NCI-H2029 (cell line): ENCODE measurements around the gene TRIOBP.
A peak's percentile ranks its signal among the peaks of the same experiment; 100 is the strongest.

ENCODE experiments used
- DNase-seq: peaks from one replicate; lab custom pipeline; 2025; lab: John Stamatoyannopoulos, UW

TRIOBP gene

DNA sequence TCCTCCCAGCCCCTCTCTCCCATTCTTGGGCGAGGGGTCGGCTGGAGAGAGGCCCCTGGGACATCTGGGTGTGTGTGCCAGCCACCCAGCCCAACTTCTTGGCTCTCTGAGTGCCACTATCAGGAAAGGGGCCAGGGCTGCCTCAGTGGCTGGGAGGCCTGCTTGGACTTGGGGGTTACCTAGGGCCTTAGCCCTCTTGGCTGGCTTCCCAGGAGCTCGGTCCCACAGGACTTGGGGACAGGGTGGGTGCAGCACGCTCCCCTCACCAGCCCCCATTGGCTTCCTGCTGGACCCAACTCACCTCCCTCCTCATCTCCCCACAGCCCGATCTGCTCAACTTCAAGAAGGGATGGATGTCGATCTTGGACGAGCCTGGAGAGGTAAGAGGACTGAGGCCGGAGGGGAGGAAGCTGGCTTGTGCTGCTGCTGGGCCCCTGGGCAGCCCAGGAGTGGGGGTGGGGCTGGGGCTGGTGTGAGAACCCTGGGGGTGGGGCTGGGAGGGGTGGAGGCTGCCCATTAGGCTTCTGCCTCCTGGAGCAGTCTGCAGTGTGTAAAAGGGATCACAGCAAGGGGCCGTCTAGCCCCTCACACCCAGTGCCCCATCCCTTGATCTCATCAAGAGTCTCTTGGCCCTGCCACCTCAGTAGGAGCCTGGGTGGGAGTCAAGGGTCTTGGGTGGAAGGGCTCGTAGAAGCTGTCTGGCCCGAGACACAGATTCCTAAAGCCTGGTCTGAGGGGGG lies 54.8 kb downstream of the TRIOBP start:
- no peak for DNase-seq

DNA sequence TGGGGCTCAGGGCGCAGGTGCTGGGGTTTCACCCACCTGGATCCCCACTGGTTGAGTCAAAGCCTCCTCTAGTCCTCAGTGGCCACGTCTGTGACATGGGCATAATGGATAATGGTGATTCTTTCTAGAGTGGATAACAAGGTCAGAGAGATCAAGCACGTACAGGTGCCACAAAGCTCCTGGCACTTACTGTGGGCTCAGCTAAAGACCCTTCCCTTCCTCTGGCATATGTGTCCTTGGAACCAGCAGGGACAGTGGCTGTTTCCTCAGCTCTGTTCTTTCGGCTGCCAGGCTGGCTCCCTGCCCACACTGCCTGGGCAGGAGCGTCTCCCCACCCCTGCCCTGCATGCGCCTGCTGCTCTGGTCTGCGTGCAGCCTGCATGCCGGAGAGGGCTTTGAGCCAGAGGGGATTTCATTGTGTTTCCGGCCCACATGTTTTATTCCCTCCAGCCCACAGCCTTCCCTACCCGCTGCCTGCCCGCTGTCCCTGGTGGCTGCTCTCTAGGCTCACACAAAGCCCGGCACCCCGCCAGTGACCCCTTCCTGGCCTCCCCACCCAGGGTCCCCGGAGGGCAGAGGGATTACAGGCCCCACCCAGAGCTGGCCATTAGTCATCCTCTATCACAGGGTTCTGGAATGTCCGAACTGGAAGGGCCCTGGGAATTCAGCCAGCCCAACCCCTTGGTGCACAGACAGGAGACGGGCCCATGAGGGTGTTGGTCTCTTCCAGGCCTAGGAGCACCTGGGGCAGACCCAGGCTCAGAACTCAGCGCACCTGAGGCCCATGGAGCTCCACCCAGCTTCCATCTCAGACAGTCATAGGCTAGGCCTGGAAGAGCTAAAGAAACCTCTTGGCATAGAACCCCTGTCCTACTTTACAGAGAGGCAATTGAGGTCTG lies 55.6 kb downstream of the TRIOBP start:
- DNase-seq, result peak; percentile 81

DNA sequence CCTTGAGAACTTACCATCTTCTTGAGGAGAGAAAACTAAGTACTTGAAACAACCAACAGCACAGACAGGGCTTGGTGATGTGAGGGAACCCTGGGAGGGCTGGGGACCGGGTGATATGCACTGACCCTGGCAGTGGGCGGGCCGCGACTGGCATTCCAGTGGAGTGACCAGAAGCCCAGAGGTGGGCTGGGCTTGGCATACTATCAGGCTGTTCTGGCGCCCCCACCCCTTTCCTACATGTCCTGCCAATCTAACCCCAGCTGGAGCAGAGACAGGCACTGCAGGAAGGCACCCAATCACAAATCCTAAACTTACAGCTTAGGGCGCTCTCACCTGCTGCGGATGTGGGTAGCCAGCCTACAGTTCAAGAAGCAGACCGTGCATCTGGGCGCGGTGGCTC lies 56.9 kb downstream of the TRIOBP start:
- no peak for DNase-seq

DNA sequence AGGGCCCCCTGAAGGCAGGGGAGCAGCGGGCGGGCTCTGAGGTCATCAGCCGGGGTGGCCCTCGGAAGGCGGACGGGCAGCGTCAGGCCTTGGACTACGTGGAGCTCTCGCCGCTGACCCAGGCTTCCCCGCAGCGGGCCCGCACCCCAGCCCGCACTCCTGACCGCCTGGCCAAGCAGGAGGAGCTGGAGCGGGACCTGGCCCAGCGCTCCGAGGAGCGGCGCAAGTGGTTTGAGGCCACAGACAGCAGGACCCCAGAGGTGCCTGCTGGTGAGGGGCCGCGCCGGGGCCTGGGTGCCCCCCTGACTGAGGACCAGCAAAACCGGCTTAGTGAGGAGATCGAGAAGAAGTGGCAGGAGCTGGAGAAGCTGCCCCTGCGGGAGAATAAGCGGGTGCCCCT lies 60.8 kb downstream of the TRIOBP start:
- DNase-seq, result no peak

DNA sequence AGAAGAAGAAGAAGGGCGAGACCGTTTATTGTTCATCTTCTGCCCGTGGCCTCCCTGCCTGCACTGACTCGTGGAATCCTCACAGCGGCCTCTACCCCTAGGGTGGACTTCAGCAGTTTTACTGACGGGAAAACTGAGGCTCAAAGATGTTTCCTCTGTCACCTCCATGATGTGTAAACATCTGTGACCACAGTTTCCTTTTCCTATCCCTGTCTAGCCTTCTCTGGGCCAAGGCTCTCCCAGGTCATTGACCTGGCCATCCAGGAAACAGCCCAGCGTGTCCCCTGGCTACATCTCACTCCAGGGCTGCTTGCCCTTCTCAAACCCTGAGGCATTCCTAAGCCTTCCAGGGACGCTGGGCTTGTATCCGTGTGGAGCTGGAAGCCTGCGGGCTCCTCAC lies 61.8 kb downstream of the TRIOBP start:
- no peak for DNase-seq

DNA sequence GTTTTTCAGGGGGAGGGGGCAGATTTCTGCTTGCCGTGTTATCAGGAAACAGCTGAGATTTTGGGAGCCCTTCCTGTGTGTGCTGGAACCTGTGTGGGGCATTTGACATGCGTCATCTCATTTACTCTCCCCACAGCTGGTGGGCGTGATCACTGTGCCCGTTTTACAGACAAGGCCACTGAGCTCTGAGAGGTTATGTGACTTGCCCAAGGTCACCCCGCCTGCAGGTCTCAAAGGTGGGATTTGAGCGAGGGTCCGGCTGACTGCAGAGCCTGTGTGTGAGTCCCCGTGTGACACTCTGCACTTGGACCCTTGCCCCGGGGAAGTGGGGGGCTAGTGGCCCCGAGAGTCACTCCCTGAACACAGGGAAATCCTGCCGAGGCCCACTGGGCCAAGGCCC lies 62.4 kb downstream of the TRIOBP start:
- DNase-seq, result no peak

DNA sequence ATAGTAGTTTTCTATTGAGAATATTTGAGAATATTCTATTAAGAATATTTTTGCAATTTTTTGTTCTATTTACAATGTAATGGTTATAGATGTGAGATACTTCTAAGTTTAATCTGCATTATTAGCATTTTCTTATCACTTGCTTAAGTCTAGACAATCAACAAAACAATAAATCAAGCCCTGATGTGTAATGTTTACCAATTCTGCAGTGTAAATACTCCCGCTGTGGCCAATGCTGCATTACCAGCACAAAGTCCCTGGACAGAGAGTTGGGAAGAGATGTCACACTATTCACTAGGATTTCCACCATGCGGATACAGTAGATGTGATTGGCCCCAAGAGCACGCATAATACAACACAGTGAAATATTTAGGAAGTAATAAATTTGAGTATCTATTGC lies 63.3 kb downstream of the TRIOBP start:
- no peak for DNase-seq

DNA sequence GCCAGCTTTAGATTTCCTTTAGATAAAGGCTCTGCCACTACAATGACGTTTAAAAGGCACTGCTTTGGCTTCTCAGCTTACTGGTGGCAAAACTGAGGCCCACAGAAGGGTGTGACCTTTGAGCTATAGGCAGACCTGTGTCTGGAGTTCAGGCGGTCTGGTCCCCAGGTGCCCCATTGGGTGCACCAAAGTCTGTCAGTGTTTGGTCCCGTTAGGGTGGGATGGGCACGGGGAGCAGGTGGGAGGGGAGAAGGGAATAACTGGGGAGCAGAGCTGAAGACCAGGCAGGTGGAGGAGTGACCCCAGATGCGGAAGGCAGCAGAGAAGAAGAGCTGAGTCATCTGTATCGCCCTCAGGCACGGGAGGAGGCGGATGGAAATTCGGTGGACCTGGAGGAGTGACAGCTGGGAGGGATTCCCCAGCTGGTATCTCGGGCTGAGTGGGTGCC lies 65.6 kb downstream of the TRIOBP start:
- no peak for DNase-seq

DNA sequence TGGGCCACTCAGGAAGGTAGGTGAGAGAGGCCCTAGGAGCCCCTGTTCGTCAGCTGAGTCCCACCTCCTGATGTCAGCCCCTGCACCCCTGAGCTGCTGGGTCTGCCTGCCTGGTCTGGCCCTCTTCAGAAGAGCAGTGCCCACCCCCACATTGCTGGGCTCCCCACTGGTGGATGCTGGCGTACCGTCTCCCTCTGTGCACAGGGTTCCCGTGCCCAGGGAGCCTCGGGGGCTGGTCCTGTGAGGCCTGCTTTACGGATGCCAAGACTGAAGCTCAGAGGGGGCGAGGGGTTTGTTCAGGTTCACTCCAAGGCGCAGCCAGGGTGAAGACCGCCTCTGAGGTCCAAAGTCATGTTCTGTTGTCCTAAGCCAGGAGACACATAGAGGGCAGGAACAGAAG lies 66.2 kb downstream of the TRIOBP start:
- no peak for DNase-seq

DNA sequence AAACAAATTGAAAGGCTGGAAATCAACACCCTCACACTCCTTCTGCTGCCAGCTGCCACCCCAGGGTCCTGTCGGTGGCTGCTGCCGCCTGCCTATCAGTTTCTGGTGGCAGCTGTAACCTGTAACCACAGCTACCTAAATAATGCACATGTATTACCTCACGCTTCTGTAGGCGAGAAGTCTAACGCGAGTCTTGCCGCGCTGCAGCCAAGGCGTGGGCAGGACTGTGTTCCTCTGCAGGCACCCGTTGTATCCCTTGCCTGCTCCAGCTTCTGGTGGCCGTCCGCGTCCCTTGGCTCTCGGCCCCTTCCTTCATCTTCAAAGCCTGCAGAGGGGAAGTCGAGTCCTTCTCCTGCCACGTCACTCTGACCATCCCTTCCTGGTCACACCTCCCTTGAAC lies 66.8 kb downstream of the TRIOBP start:
- no peak for DNase-seq

DNA sequence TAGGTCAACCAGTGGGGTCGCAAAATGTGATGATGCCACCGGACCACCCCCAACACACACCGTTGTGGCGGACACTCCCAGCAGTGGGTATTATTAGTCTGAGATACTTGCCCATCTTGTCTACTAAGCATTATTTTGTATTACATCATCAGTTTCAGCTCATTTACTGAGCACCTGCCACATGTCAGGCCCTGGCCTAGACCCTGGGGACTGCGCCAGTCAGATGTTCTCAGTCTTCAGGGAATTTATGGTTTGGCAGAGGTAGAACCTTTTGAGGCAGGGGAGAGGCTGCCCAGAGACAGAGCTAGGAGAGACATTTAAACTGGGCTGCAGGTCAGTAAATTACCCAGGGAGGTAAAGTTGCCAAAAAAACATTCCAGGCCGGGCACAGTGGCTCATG lies 67.8 kb downstream of the TRIOBP start:
- DNase-seq, result no peak

DNA sequence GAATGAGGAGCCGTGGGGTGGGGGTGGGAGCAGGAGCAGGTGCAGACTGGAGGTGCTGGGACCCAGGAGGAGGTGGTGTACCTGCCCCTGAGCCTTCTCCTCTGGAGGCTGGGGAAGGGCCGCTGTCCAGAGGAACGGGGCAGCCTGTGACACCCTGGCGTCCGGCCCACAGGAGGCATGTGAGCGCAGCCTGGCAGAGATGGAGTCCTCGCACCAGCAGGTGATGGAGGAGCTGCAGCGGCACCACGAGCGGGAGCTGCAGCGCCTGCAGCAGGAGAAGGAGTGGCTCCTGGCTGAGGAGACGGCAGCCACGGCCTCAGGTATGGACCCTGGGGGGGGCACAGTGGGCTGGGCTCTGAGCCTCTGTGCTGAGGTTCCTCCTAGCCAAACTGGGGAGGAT lies 68.7 kb downstream of the TRIOBP start:
- no peak for DNase-seq

DNA sequence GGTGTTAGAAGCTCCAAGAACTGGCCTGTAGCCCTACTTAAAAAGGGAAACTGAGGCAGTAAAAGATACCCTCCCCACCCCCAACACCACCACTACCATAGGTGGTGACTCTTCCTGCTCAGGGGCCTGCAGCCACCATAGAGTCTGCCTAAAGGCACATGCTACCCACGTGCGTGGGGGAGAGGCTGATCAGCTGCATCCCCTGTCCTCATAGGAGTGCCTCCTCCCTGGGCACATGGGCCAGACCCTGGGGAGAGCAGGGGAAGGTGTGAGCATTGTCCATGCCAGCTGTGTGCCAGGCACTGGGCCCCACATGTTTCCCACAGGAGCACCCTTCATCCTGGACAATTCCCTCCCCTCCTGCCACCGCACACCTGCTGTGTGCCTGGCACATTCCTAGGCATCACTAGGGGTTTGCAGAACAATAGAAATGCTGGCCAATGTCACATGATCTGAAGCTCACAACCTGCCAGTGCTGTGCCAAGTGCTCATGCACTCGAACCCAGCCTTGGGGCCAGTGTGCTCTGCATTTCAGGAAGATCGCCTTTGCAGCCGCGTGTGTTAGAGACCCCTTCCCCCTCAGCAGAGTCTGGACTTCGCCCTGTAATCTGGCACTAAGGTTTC lies 69.2 kb downstream of the TRIOBP start:
- DNase-seq, result no peak

DNA sequence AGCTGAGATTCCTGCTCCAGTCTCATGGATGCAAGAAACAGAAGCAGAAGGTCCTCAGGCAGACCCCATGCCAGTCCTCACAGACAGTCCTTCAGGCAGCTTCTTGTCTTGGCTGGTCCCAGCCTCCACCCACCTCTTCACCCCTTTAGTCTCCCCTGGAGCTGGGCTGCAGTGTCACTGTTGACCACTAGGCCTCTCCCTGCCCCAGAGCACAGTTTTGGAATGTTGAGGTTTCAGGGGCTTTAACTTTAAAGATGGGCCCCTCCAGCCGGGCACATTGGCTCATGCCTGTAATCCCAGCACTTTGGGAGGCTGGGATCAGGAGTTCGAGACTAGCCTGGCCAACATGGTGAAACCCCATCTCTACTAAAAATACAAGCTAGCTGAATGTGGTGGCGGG lies 71.4 kb downstream of the TRIOBP start:
- no peak for DNase-seq

DNA sequence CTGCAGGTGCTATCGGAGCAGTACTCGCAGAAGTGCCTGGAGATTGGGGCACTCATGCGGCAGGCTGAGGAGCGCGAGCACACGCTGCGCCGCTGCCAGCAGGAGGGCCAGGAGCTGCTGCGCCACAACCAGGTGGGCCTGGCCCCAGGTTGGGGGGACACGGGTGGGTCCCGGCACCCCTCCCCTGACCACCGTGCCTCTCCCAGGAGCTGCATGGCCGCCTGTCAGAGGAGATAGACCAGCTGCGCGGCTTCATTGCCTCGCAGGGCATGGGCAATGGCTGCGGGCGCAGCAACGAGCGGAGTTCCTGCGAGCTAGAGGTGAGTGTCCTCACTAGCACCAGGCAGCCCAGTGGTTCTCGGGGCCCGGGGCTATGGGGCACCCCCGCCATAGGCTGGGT lies 72.2 kb downstream of the TRIOBP start:
- no peak for DNase-seq

DNA sequence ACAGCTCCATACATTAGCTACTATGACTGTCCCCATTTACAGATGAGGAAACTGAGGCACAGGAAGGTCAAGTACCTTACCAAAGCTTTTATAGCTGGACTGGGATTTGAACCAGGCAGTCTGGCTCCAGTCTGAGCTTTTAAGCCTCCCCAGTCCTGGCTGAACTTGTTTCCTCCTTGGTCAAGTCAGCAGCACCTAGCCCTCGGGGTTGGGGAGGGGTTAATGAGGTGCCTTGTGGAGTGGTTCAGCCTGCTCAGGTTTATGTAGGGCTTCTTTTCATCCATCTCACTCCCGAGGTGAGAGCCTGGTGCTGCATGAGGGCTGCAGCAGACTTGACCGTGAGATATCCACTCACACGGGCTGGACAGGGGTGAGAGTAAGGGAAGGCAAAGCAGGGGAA lies 74.2 kb downstream of the TRIOBP start:
- DNase-seq, result no peak

DNA sequence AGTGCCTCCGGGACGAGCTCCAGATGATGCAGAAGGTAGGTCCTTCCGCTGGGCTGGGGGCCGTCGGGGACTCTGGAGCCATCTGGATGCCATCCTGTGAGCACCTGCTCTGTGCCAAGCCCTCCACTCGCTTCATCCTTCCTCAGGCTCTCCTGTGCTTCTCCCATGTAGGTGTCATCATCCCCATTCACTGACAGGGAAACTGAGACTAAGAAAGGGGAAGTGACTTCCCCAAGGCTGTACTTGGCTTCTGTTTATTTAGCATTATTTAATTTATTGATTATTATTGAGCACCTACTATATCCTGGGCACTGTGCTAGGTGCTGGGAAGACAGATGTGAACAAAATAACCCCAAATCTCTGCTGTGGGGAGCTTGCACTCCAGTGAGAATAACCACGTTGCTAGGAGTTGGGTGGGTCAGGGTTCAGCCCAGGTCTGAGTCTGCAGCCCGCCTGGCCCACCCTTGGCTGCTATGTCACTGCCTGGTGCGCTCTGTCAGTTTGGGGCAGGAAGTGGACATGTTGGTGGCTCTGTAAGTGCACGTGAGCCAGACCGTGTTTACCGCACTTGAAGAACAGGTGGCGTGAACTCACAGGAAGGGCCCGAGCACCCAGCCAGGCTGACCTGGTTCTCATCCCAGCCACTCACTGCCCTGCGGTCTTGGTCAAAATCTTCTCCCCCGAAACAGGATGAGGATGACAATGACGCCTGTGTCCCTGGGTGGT lies 75.0 kb downstream of the TRIOBP start:
- no peak for DNase-seq

DNA sequence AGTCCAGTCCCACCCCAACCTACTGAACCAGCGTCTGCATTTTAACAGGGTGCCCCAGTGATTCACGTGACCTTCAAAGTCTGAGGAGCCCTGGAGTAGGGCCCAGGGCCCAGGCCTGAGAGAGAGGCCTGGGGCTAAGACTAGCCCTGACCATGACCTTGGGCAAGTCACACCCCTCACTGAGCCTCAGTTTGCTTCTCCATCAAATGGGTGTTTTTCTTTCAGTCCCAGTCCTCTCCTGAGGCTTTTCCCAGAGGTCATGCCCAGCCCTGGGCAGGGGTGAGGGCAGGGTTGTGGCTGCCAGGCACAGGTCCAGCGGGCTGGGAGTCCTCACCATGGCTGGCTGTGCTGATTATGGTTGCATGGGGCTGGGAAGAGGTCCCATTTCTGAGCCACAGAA lies 77.9 kb downstream of the TRIOBP start:
- no peak for DNase-seq

DNA sequence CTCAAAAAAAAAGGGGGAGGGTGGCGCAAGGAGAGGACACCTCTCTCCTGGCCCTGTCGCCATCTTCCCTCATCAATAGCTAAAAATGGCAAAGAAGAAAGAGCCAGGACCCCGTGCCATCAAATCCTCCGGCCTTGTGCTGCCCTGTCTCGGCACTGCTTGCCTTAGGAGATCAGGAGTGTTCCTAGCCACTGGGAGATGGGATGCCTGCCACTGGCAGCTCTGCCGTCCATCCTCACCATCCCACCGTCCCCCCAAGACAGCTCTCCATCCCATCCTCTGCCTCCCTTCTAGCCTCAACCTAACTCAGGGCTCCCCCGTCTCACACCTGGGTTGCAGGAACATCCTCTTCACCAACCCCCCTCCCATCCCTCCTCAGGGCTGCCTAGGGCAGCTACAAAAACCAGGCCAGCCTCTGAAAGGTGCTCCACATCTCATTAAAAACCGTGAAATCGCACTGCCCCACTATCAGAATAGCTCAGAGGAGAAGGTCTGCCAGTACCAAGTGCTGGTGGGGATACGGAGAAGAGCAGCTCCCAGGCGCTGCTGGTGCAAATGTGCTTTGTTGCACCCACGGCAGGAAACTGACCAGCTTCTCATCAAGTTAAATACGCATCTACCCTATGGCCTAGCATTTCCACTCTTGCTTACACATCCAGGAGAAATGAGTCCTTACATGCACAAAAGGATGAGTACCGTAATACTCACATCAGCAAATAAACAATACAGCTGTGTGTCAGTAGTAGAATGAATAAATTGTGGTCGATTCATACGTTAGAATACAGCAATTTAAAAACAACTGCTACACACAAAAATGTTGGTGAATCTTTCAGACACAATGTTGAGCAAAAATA lies 79.2 kb downstream of the TRIOBP start:
- DNase-seq, result no peak

DNA sequence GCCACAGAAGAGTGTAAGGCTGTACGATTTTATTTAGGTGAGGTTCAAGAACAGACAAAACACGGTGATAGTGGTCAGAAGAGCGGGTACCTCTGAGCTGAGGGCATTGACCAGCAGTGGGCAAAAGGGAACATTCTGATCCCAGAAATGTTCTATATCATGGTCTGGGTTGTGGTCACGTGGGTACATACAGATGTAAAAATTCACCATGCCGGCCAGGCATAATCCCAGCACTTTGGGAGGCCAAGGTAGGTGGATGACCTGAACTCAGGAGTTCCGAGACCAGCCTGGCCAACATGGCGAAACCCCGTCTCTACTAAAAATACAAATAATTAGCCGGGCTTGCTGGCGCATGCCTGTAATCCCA lies 79.8 kb downstream of the TRIOBP start:
- DNase-seq, result no peak

DNA sequence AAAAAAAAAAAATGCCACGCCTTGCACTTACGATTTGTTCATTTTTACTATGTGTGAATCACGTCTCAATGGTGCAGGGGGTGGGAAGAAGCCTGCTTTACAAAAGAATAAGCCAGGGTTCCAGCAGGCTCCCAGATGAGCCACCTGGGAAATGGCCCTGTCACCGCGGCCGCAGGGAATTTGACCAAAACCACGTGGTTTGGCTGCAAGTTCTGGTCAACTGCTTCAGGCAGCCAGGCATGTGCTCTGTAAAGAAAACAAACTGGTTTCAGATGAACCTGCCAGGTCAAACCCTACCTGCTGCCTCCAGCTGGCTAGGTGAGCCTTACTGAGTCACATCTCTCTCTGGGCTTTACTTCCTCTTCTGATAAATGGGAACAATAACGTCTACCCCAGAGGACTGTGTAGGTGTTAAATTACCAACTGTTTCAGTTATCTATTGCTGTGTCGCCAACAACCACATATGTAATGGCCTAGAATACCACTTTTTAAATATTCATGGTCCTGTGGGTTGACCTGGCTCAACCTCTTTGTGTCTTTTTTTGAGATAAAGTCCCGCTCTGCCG lies 80.4 kb downstream of the TRIOBP start:
- peak; percentile 80 for DNase-seq
